Right atrium auricular region (tissue), 2 donors: Measurements from ENCODE around the gene ATXN10. TPM values are rescaled to one million over a fixed set of nuclear protein-coding genes. Genes with fewer than 3 reads are reported as not detected.
"Not testable (repeated sequence)": the region's sequence is repeated elsewhere in the genome, so short reads cannot be mapped to it uniquely, and the experiment has no call there.

Source experiments
- DNase-seq: peaks from one replicate; pipeline ENCODE4 v3.0.0-alpha.2; 2019; ENCODE audit warnings: low spot score
- H3K27ac ChIP-seq, 2 donors: fragments of 200-600 bp; sonication (generic); 1 replicate in 1 of 2; 2 replicates in 1 of 2; pipeline ENCODE4 v1.5.1; 2016 to 2019
- H3K27me3 ChIP-seq, 2 donors: fragments of 200-600 bp; sonication (generic); one replicate each; pipeline versions ENCODE4 v1.5.1 to v1.6.0; 2017 to 2019
- H3K36me3 ChIP-seq: fragments of 200-600 bp; sonication (generic); one replicate; pipeline ENCODE4 v1.5.1; 2016
- H3K4me1 ChIP-seq, 2 donors: fragments of 200-600 bp; sonication (generic); one replicate each; pipeline versions ENCODE4 v1.5.1 to v1.6.0; 2017 to 2019
- H3K4me3 ChIP-seq, 2 donors: fragments of 200-600 bp; sonication (generic); 1 replicate in 1 of 2; 2 replicates in 1 of 2; pipeline ENCODE4 v1.5.1; 2017 to 2019; ENCODE audit warnings: mild to moderate bottlenecking in 1 of 2, moderate library complexity in 1 of 2
- H3K9me3 ChIP-seq, 2 donors: fragments of 200-600 bp; sonication (generic); one replicate each; pipeline ENCODE4 v1.5.1; 2019
- total RNA-seq, 2 donors: library from RNA; depleted of rRNA; stranded (reverse); fragments of >200 nt; gene quantifications; one replicate each; pipeline ENCODE4 v1.1.0, GENCODE V29; 2016
- TF ChIP-seq, protein P1 (sequence below), 2 donors: fragments of 200-600 bp; sonication (generic); IDR thresholded peaks; one replicate each; pipeline ENCODE4 v1.5.1; 2019; ENCODE audit warnings: antibody characterized with exemption in 2 of 2

ATXN10 gene
- total RNA-seq, 2 donors from 2014 or later, result 85.3 to 88.5 TPM

DNA sequence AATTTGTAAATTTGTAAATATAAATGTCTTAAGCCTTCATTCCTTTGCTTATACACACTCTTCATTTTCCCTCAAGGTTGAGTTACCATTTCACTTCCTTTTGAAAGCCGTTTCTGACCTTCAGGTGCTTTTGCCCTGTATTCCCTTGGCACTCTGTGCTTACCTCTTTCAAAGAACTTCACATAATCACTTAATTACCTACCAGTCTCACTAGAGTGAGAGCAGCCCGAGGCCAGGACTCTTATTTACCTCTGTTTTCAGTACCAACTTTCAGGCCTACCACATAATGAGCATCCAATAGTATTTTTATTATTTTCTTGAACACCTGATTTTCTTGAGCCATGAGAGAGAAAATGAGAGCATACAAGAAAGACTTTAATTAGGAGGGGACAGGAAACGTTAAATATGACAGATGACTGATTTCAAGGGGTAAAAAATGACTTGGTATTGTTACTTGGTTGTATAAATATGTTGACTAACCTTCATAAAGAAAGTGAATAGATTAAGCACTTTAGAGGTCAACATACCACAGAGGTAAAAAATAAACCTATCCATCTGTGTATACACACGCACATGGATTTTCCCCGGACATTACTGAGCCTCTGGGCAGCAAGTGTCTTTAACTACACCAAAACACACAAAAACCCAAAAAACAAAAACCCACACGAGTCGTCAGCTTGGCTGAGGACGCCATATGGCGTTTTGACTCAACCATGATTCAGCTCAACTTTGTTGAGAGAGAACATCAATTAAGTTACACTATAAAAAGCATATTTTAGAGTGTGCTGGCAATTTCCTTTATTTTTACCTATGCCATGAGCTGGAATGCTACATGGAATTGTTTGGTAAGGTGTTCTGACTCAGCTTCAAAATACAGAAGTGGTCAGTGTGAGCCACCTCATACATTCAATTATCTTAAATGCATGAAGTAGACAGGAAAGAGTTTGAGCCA, 7.6 kb downstream of the ATXN10 start:
- TF ChIP-seq, protein P1, sequence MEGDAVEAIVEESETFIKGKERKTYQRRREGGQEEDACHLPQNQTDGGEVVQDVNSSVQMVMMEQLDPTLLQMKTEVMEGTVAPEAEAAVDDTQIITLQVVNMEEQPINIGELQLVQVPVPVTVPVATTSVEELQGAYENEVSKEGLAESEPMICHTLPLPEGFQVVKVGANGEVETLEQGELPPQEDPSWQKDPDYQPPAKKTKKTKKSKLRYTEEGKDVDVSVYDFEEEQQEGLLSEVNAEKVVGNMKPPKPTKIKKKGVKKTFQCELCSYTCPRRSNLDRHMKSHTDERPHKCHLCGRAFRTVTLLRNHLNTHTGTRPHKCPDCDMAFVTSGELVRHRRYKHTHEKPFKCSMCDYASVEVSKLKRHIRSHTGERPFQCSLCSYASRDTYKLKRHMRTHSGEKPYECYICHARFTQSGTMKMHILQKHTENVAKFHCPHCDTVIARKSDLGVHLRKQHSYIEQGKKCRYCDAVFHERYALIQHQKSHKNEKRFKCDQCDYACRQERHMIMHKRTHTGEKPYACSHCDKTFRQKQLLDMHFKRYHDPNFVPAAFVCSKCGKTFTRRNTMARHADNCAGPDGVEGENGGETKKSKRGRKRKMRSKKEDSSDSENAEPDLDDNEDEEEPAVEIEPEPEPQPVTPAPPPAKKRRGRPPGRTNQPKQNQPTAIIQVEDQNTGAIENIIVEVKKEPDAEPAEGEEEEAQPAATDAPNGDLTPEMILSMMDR (IDR thresholded peaks at IDR 0.05), result no peak
- Histone ChIP-seq H3K4me1 (peaks cover 0 to 16% of the 10 kb centered on the region in 2 donors), H3K27me3 (no peaks in the 10 kb centered on the region), H3K4me3 (no peak overlapping the region), H3K27ac (no peak overlapping the region), H3K36me3 (no peaks in the 10 kb centered on the region), H3K9me3 (no peaks in the 10 kb centered on the region)
- DNase-seq, result no peak

DNA sequence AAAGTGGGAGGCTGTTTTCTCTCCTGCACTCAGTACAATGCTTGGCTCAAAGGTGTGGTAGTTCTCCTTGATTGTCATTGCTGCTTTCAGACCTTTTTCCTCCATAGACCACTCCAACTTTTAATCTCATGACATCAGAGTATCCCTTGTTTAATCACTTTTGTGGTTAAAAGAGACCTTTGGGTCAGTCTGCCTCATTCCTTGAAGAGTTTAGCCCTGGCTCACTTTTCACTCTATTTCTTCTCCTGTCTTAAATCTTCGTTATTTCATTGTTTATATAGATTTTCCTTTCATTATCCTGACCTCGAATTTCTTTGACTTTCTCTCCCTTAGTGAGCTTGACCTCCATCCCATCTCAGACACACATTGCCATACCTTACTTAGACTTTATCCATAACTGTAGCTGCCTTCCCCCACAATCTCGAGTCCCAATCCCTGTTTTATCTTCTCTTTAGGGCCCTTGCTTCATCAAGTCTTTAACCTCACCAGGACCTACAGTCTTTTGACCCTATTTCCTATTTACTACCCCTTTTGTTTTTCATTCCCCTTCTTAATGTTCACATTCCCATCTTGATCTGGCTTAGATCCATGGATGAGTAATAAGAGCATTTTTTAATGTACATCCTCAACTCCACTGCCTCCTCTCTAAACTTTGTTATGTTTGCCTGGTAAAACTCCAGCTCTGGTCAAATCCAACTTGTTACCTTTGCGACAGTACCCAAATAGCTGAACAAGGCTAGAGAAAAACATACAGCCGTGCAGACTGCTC, 9.5 kb downstream of the ATXN10 start:
- DNase-seq, result no peak
- H3K9me3 ChIP-seq, result no peaks in the 10 kb centered on the region
- no peaks in the 10 kb centered on the region for H3K36me3 ChIP-seq
- H3K27ac ChIP-seq, result no peak overlapping the region
- no peak overlapping the region for H3K4me3 ChIP-seq
- TF ChIP-seq, protein P1 (IDR thresholded peaks at IDR 0.05), result no peak
- H3K4me1 ChIP-seq, result peaks cover 0 to 20% of the 10 kb centered on the region in 2 donors
- H3K27me3 ChIP-seq, result no peaks in the 10 kb centered on the region

DNA sequence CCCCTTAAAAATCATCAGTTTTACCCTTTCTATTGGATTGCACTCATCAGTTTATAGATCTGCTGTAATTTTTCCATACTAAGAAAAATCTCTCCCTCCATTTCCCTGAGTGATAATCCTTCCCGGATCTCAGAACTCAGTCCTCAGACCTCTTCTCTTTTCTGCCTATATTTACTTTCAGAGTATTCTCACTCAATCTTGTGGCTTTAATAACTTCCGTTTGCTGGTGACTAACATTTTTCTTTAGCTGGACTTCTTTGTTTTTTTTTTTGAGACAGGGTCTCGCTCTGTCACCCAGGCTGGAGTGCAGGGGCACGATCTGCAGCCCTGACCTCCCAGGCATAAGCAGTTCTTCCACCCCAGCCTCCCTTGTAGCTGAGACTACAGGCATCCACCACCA, 10.4 kb downstream of the ATXN10 start:
- TF ChIP-seq, protein P1 (IDR thresholded peaks at IDR 0.05), result no peak
- Histone ChIP-seq H3K27me3 (no peaks in the 10 kb centered on the region), H3K4me1 (peaks cover 0 to 30% of the 10 kb centered on the region in 2 donors), H3K4me3 (no peak overlapping the region), H3K36me3 (no peaks in the 10 kb centered on the region), H3K27ac (no peak overlapping the region), H3K9me3 (no peaks in the 10 kb centered on the region)
- no peak for DNase-seq

DNA sequence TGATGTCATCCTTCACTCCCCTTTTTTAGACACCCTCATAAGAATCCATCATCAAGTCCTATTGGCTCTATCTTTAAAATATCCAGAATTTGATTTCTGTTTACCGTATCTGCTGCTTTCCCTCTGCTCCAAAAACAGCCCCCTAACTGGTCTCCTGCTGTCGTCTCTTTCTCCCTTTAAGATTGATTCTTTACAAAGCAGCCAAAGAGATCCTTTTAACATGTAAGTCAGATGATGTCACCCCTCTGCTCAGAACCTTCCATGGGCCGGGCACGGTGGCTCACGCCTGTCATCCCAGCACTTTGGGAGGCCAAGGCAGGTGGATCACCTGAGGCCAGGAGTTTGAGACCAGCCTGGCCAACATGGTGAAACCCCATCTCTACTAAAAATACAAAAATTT, 11.1 kb downstream of the ATXN10 start:
- peaks cover 0 to 37% of the 10 kb centered on the region in 2 donors for H3K4me1 ChIP-seq
- H3K9me3 ChIP-seq, H3K27ac ChIP-seq, H3K36me3 ChIP-seq, H3K4me3 ChIP-seq, DNase-seq, H3K27me3 ChIP-seq: not testable (repeated sequence)

DNA sequence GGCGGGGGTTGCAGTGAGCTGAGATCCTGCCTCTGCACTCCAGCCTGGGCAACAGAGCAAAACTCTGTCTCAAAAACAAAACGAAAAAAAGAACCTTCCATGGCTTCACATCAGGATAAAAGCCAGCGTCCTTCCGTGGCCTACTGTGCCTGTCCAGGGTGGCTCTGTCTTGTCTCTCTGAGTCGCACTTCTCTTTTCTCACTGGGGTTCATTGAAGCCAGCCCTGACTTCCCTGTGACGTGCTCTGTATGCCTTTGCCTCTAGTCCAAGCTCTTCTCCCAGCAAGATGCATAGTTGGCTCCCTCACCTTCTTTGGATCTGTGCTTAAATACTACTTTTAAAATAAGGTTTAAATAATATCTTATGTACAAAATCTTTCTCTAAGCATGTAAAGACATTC, 11.6 kb downstream of the ATXN10 start:
- no peak overlapping the region for H3K4me3 ChIP-seq
- H3K27me3 ChIP-seq, result no peaks in the 10 kb centered on the region
- H3K27ac ChIP-seq, result no peak overlapping the region
- peaks cover 0 to 41% of the 10 kb centered on the region in 2 donors for H3K4me1 ChIP-seq
- TF ChIP-seq, protein P1 (IDR thresholded peaks at IDR 0.05), result no peak
- DNase-seq, result no peak
- H3K9me3 ChIP-seq, result no peaks in the 10 kb centered on the region
- no peaks in the 10 kb centered on the region for H3K36me3 ChIP-seq

DNA sequence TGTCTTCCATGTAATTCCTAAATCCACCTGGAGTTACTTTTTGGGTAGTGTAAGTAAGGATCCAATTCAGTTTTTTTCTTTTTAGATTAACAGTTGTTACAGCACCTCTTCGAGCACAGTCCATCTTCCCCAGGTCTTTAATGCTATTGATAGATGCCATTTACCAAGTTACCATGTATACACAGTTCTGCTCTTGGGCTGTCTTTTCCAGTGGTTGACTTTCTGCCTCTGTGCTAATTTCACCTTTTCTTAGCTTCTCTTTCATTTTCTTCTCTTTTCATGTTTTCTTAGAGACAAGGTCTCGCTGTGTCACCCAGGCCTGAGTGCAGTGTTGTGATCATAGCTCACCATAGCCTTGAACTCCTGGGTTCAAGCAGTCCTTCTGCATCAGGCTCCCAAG, 12.0 kb downstream of the ATXN10 start:
- Histone ChIP-seq H3K36me3 (no peaks in the 10 kb centered on the region), H3K4me1 (peaks cover 0 to 46% of the 10 kb centered on the region in 2 donors), H3K9me3 (no peaks in the 10 kb centered on the region), H3K27ac (no peak overlapping the region), H3K27me3 (no peaks in the 10 kb centered on the region), H3K4me3 (no peak overlapping the region)
- TF ChIP-seq, protein P1 (IDR thresholded peaks at IDR 0.05), result no peak
- DNase-seq, result no peak
